Kidney (tissue), 14 donors: ENCODE measurements around the gene MARK2. TPM values are rescaled to one million over a fixed set of nuclear protein-coding genes. Genes with fewer than 3 reads are reported as not detected.

Experiments used
- DNase-seq, 5 donors: peaks; one replicate each; pipeline ENCODE4 v3.0.0-alpha.2; 2013 to 2020
- FAIRE-seq: peaks from 2 replicates; lab custom pipeline; 2012; peaks lifted over from hg19 to GRCh38; lab: Jason Lieb, UNC
- H3K27ac ChIP-seq, 2 donors: one replicate each; pipeline ENCODE4 v1.7.0; 2013; ENCODE audit warnings: low read depth in 2 of 2, low read length in 2 of 2, inconsistent platforms in 1 of 2
- H3K27me3 ChIP-seq: one replicate; pipeline ENCODE4 v1.7.1; 2013; ENCODE audit warnings: low read length, inconsistent platforms; ENCODE audit not compliant: control insufficient read depth, insufficient read depth
- H3K36me3 ChIP-seq, 3 donors: one replicate each; pipeline versions ENCODE4 v1.7.0 to v1.7.1; 2013; ENCODE audit warnings: low read length in 3 of 3, control low read depth in 1 of 3, inconsistent platforms in 1 of 3; ENCODE audit not compliant: insufficient read depth in 3 of 3, control insufficient read depth in 2 of 3
- H3K4me1 ChIP-seq, 3 donors: one replicate each; pipeline versions ENCODE4 v1.7.0 to v1.7.1; 2013; ENCODE audit warnings: low read length in 3 of 3, inconsistent platforms in 1 of 3, low read depth in 1 of 3; ENCODE audit not compliant: control insufficient read depth in 2 of 3, insufficient read depth in 2 of 3
- H3K4me3 ChIP-seq, 3 donors: one replicate each; pipeline versions ENCODE4 v1.7.0 to v1.8.1; 2013; ENCODE audit warnings: low read length in 3 of 3, control low read depth in 1 of 3, inconsistent platforms in 1 of 3
- H3K9ac ChIP-seq, 3 donors: one replicate each; pipeline versions ENCODE4 v1.7.0 to v1.7.1; 2013; ENCODE audit warnings: low read length in 3 of 3, control low read depth in 1 of 3, inconsistent platforms in 1 of 3
- H3K9me3 ChIP-seq, 3 donors: one replicate each; pipeline versions ENCODE4 v1.7.0 to v1.7.1; 2013; ENCODE audit warnings: low read length in 3 of 3, control low read depth in 1 of 3, inconsistent platforms in 1 of 3; ENCODE audit not compliant: control insufficient read depth in 2 of 3, insufficient read depth in 1 of 3
- intact Hi-C: fragments of 100-400 bp; cut with DNase I; formaldehyde crosslinking; loops from one replicate; pipeline ENCODE4 v1.11.1; 2022
- polyA plus RNA-seq: library from polyadenylated mRNA; stranded (reverse); fragments of 350-450 nt; fragmentation: Illumina TruSeq; extraction: RNeasy Lipid Tissue Mini Kit (QIAGEN cat#74804); gene quantifications from one replicate; pipeline ENCODE4 v1.2.3, GENCODE V29; 2014; ENCODE audit warnings: low read depth, low replicate concordance; ENCODE audit not compliant: insufficient read depth
- total RNA-seq: library from RNA; stranded (reverse); fragmentation: NEBNext Ultra II Directional; extraction: Animal tissue kit (Norgen Biotek cat#: 25700); gene quantifications from one replicate; pipeline ENCODE4 v1.2.1, GENCODE V29; 2021
- TF ChIP-seq, protein P1 (sequence below): IDR thresholded peaks from 3 replicates; pipeline ENCODE4 v1.5.1; 2012; ENCODE audit warnings: mild to moderate bottlenecking, moderate library complexity, borderline replicate concordance; ENCODE audit not compliant: insufficient read depth; ENCODE audit errors: extremely low read depth
- donor health status: control.
- donor health status: control.
- donor health status: control.
- donor health status: control.
- donor health status: control.
- donor health status: DM: yes; HTN: yes; CAD: no.
- donor health status: Normal renal cell carcinoma (clear cell type).

Gene MARK2
- total and polyA plus RNA-seq, 2 donors from 2014 or later: 11.7 to 42.6 TPM

DNA sequence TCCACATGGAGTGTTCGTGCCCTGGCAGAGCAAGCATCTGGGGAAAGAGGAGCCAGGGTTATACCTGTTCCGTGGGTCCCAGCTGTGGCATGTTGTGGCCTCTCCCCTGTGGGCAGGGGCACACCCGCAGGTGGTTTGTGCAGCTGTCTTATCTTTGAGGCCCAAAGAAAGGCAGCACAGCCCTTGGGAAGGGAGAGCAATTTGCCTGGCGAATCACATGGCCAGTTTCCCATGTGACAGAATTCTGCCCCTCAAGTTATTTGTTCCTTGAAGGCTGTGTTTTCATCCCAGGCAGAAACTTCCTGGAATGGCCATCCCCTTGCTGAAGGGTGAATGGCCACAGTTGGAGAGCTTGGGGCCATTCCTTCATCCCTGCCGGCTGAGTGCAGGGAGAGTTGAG, 119.1 kb downstream of the MARK2 start:
- H3K9ac ChIP-seq: no peak overlapping the region
- no peaks in the 10 kb centered on the region for H3K9me3 ChIP-seq
- TF ChIP-seq, protein P1, sequence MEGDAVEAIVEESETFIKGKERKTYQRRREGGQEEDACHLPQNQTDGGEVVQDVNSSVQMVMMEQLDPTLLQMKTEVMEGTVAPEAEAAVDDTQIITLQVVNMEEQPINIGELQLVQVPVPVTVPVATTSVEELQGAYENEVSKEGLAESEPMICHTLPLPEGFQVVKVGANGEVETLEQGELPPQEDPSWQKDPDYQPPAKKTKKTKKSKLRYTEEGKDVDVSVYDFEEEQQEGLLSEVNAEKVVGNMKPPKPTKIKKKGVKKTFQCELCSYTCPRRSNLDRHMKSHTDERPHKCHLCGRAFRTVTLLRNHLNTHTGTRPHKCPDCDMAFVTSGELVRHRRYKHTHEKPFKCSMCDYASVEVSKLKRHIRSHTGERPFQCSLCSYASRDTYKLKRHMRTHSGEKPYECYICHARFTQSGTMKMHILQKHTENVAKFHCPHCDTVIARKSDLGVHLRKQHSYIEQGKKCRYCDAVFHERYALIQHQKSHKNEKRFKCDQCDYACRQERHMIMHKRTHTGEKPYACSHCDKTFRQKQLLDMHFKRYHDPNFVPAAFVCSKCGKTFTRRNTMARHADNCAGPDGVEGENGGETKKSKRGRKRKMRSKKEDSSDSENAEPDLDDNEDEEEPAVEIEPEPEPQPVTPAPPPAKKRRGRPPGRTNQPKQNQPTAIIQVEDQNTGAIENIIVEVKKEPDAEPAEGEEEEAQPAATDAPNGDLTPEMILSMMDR: no peak
- no peaks in the 10 kb centered on the region for H3K4me1 ChIP-seq
- DNase-seq (no peak), FAIRE-seq (no peak)
- intact Hi-C loops: no loop called here
- no peak overlapping the region for H3K27ac ChIP-seq
- H3K27me3 ChIP-seq: no peaks in the 10 kb centered on the region
- peaks cover 2 to 29% (median 18%) of the 10 kb centered on the region in 3 donors for H3K36me3 ChIP-seq
- H3K4me3 ChIP-seq: no peak overlapping the region

Other genes starting within 250 kb of the MARK2 start
- gene PLAAT3, start 224.7 kb upstream of the MARK2 start, total RNA-seq: 88.2 TPM
- 262 TPM for gene PLAAT3, start 224.7 kb upstream of the MARK2 start, polyA plus RNA-seq
- gene ATL3, start 167.7 kb upstream of the MARK2 start, total RNA-seq: 78.3 TPM
- gene ATL3, start 167.7 kb upstream of the MARK2 start, polyA plus RNA-seq: 11.4 TPM
- 93.1 TPM for gene RTN3, start 157.6 kb upstream of the MARK2 start, total RNA-seq
- 109 TPM for gene RTN3, start 157.6 kb upstream of the MARK2 start, polyA plus RNA-seq
- gene ZFTA, start 70.3 kb upstream of the MARK2 start, total RNA-seq: 14.4 TPM
- 10.8 TPM for gene ZFTA, start 70.3 kb upstream of the MARK2 start, polyA plus RNA-seq
- gene SPINDOC, start 25.7 kb upstream of the MARK2 start, total RNA-seq: 10.9 TPM
- gene SPINDOC, start 25.7 kb upstream of the MARK2 start, polyA plus RNA-seq: 14.2 TPM
- 0.76 TPM for gene RCOR2, start 78.1 kb downstream of the MARK2 start, total RNA-seq
- 0.86 TPM for gene RCOR2, start 78.1 kb downstream of the MARK2 start, polyA plus RNA-seq
- gene NAA40, start 99.9 kb downstream of the MARK2 start, total RNA-seq: 27.2 TPM
- 11.8 TPM for gene NAA40, start 99.9 kb downstream of the MARK2 start, polyA plus RNA-seq
- 320 TPM for gene COX8A, start 135.5 kb downstream of the MARK2 start, total RNA-seq
- 2,092 TPM for gene COX8A, start 135.5 kb downstream of the MARK2 start, polyA plus RNA-seq
- gene OTUB1, start 147.3 kb downstream of the MARK2 start, total RNA-seq: 69.0 TPM
- 118 TPM for gene OTUB1, start 147.3 kb downstream of the MARK2 start, polyA plus RNA-seq
- gene FLRT1, start 196.8 kb downstream of the MARK2 start, total RNA-seq: 0.66 TPM
- gene FLRT1, start 196.8 kb downstream of the MARK2 start, polyA plus RNA-seq: 1.5 TPM